B cell (primary cell): ENCODE results near the gene PPT1. TPM values are rescaled to one million over a fixed set of nuclear protein-coding genes. Genes with fewer than 3 reads are reported as not detected.

Source experiments
- ATAC-seq: fragments of 200-7000 bp; cut with Tn5 transposase; one replicate; pipeline ENCODE4 v1.10.0; 2021; ENCODE audit warnings: low read depth, mild to moderate bottlenecking, moderate number of reproducible peaks, moderate library complexity
- CTCF ChIA-PET: fragments of 350-600 bp; sonication (Branson Sonifier 250); formaldehyde crosslinking; loops from one replicate; lab custom pipeline; 2021; ENCODE audit warnings: antibody characterized with exemption, inconsistent platforms; lab: Charles Lee
- POLR2A ChIA-PET: fragments of 350-600 bp; sonication (Branson Sonifier 250); formaldehyde crosslinking; loops from one replicate; lab custom pipeline; 2021; ENCODE audit warnings: antibody characterized with exemption; lab: Charles Lee
- DNase-seq: peaks from one replicate; pipeline ENCODE4 v3.0.0; 2013
- H2AFZ ChIP-seq: 2 replicates; pipeline ENCODE4 v1.6.1; 2012; ENCODE audit warnings: mild to moderate bottlenecking, low read depth, low read length; ENCODE audit not compliant: insufficient read depth, poor library complexity, severe bottlenecking
- H3K27ac ChIP-seq, 2 donors: 1 replicate in 1 of 2; 2 replicates in 1 of 2; pipeline ENCODE4 v1.5.1; 2012 to 2013; ENCODE audit warnings: low read length in 2 of 2, mild to moderate bottlenecking in 2 of 2, moderate library complexity in 1 of 2
- H3K27me3 ChIP-seq, 4 experiments: fragments of 200-600 bp in 1 of 4; sonication (generic) in 1 of 4; replicated peaks in 1 of 4; 1 replicate in 2 of 4; 2 replicates in 2 of 4; pipeline versions ENCODE4 v1.6.1 to v1.7.0; 2013 to 2016; ENCODE audit warnings: low read length in 3 of 4, mild to moderate bottlenecking in 2 of 4, mixed read lengths in 1 of 4, moderate library complexity in 1 of 4; ENCODE audit not compliant: insufficient read depth in 4 of 4, control insufficient read depth in 3 of 4; ENCODE audit errors: control extremely low read depth in 1 of 4
- H3K36me3 ChIP-seq, 2 experiments: replicated peaks in 1 of 2; 1 replicate in 1 of 2; 2 replicates in 1 of 2; pipeline versions ENCODE4 v1.6.1 to v1.7.1; 2013; ENCODE audit warnings: low read length in 1 of 2; ENCODE audit not compliant: insufficient read depth in 2 of 2, control insufficient read depth in 1 of 2; ENCODE audit errors: control extremely low read depth in 1 of 2, extremely low read depth in 1 of 2
- H3K4me1 ChIP-seq, 2 donors: fragments of 200-600 bp in 1 of 2; sonication (generic) in 1 of 2; 1 replicate in 1 of 2; 2 replicates in 1 of 2; pipeline versions ENCODE4 v1.5.1 to v1.6.1; 2013 to 2017; ENCODE audit warnings: low read length in 2 of 2; ENCODE audit not compliant: control insufficient read depth in 2 of 2, insufficient read depth in 2 of 2
- H3K4me2 ChIP-seq: replicated peaks from 2 replicates; pipeline ENCODE3; 2012; ENCODE audit warnings: mild to moderate bottlenecking, low read depth, low read length; ENCODE audit not compliant: poor library complexity, severe bottlenecking
- H3K4me3 ChIP-seq, 5 experiments: fragments of 200-600 bp in 1 of 5; sonication (generic) in 1 of 5; 1 replicate in 3 of 5; 2 replicates in 2 of 5; pipeline versions ENCODE4 v1.5.1 to v1.7.0; 2011 to 2016; ENCODE audit warnings: low read length in 4 of 5, mild to moderate bottlenecking in 4 of 5, low read depth in 2 of 5, control low read depth in 1 of 5, moderate library complexity in 1 of 5; ENCODE audit not compliant: insufficient read depth in 1 of 5; ENCODE audit errors: control extremely low read depth in 1 of 5, extremely low read depth in 1 of 5
- H3K79me2 ChIP-seq: fragments of 200-600 bp; sonication (generic); one replicate; pipeline ENCODE4 v1.6.0; 2016; ENCODE audit warnings: low read length; ENCODE audit not compliant: control insufficient read depth, insufficient read depth
- H3K9ac ChIP-seq: fragments of 200-600 bp; sonication (generic); 2 replicates; pipeline ENCODE4 v1.6.1; 2017; ENCODE audit warnings: mild to moderate bottlenecking, low read length, moderate library complexity
- H3K9me3 ChIP-seq, 3 donors: one replicate each; pipeline versions ENCODE4 v1.6.1 to v1.7.1; 2013; ENCODE audit warnings: low read length in 2 of 3; ENCODE audit not compliant: control insufficient read depth in 2 of 3, insufficient read depth in 1 of 3; ENCODE audit errors: control extremely low read depth in 1 of 3
- H4K20me1 ChIP-seq: 2 replicates; pipeline ENCODE4 v1.6.0; 2012; ENCODE audit warnings: mild to moderate bottlenecking, low read length; ENCODE audit not compliant: insufficient read depth, control insufficient read depth, poor library complexity, severe bottlenecking
- H3K27ac Mint-ChIP-seq: one replicate; pipeline ENCODE4 v1.8.0; 2021; ENCODE audit warnings: mixed read lengths
- H3K27me3 Mint-ChIP-seq: one replicate; pipeline ENCODE4 v1.8.0; 2021; ENCODE audit warnings: mixed read lengths
- H3K4me1 Mint-ChIP-seq: one replicate; pipeline ENCODE4 v1.8.0; 2021; ENCODE audit warnings: mixed read lengths
- H3K4me3 Mint-ChIP-seq: one replicate; pipeline ENCODE4 v1.8.0; 2021; ENCODE audit warnings: mixed read lengths
- H3K9me3 Mint-ChIP-seq: one replicate; pipeline ENCODE4 v1.8.0; 2022; ENCODE audit warnings: mixed read lengths; ENCODE audit not compliant: insufficient read depth
- EZH2 ChIP-seq: IDR thresholded peaks from 2 replicates; pipeline ENCODE4 v1.6.1; 2012; ENCODE audit warnings: borderline replicate concordance, low read depth, mild to moderate bottlenecking, moderate library complexity, low read length; ENCODE audit not compliant: insufficient read depth, poor library complexity, severe bottlenecking
- WGBS: methylation state at CpG from one replicate; pipeline ENCODE4 v1.1.5; 2013; ENCODE audit warnings: missing lambda C conversion rate; ENCODE audit not compliant: insufficient coverage; 5-methylcytosine and 5-hydroxymethylcytosine counted together
- intact Hi-C: fragments of 100-400 bp; cut with micrococcal nuclease; formaldehyde crosslinking; loops from one replicate; pipeline ENCODE4 v1.10.0; 2022
- polyA plus RNA-seq: library from polyadenylated mRNA; depleted of rRNA; stranded (reverse); fragments of >200 nt; gene quantifications from 2 replicates; pipeline ENCODE4 v1.2.3, GENCODE V29; 2012
- total RNA-seq, 2 donors: library from RNA; stranded (reverse); fragments of 120-200 nt in 1 of 2; gene quantifications; 1 replicate in 1 of 2; 2 replicates in 1 of 2; pipeline versions ENCODE4 v1.2.3 to v1.2.4, GENCODE V29; 2013 to 2022
- TF ChIP-seq, protein P1 (sequence below): fragments of 200-600 bp; IDR thresholded peaks from one replicate; pipeline ENCODE4 v1.8.0; 2022; ENCODE audit warnings: antibody characterized with exemption, mild to moderate bottlenecking

The PPT1 gene
- total and polyA plus RNA-seq, 2 donors (not counting 1 experiment from before 2014, with no cell fraction given), result 10.4 to 38.2 TPM

DNA sequence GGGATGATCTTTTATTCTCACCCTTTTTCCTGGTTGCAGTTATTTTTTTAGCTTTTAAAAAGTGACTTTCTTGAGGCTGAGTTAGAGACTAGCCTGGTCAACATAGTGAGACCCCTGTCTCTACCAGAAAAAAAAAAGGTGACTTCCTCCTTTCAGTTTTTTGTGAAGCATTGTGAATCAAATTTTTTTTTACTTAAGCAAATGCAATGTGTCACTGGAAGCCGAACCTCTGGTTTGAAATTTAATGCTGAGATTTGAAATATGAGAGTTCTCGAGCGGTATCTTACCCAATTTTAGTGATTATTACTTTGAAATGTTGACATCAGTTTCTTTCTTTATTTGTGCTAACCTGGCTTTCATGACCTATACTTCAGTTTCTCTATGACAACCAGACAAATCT is 52.9 kb downstream of the PPT1 start:
- peak overlapping the region in 1 of 2 donors; percentile 82 for H3K27ac ChIP-seq
- no peaks in the 10 kb centered on the region for H3K9me3 ChIP-seq
- peak overlapping the region; percentile 89 for H3K4me2 ChIP-seq
- H3K79me2 ChIP-seq, result peaks cover 86% of the 10 kb centered on the region
- peaks cover 76% of the 10 kb centered on the region in 2 donors for H3K4me1 ChIP-seq
- ChIA-PET CTCF (no interaction called here), POLR2A (no interaction called here)
- peaks cover 71% of the 10 kb centered on the region for H4K20me1 ChIP-seq
- H3K4me1 Mint-ChIP-seq, result peaks cover 76% of the 10 kb centered on the region
- TF ChIP-seq EZH2, result no peak
- TF ChIP-seq, protein P1, sequence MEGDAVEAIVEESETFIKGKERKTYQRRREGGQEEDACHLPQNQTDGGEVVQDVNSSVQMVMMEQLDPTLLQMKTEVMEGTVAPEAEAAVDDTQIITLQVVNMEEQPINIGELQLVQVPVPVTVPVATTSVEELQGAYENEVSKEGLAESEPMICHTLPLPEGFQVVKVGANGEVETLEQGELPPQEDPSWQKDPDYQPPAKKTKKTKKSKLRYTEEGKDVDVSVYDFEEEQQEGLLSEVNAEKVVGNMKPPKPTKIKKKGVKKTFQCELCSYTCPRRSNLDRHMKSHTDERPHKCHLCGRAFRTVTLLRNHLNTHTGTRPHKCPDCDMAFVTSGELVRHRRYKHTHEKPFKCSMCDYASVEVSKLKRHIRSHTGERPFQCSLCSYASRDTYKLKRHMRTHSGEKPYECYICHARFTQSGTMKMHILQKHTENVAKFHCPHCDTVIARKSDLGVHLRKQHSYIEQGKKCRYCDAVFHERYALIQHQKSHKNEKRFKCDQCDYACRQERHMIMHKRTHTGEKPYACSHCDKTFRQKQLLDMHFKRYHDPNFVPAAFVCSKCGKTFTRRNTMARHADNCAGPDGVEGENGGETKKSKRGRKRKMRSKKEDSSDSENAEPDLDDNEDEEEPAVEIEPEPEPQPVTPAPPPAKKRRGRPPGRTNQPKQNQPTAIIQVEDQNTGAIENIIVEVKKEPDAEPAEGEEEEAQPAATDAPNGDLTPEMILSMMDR, result no peak
- no peaks in the 10 kb centered on the region for H3K27me3 ChIP-seq
- peak overlapping the region in 2 of 5 experiments; percentile 11 to 19 for H3K4me3 ChIP-seq
- H3K36me3 ChIP-seq, result peaks cover 6 to 30% of the 10 kb centered on the region in 2 experiments
- H2AFZ ChIP-seq, result no peak overlapping the region
- no peaks in the 10 kb centered on the region for H3K27me3 Mint-ChIP-seq
- H3K4me3 Mint-ChIP-seq, result peak overlapping the region; percentile 74
- WGBS, result no CpG with 5 or more reads among the region's 3 CpGs
- intact Hi-C loops, result loop anchor here (5.0 kb wide), 1 partner anchor 663 kb away; no protein-coding TSS in a partner anchor
- no peak for DNase-seq
- ATAC-seq, result no peak
- peak overlapping the region; percentile 4 for H3K9ac ChIP-seq
- peak overlapping the region; percentile 76 for H3K27ac Mint-ChIP-seq
- H3K9me3 Mint-ChIP-seq, result no peaks in the 10 kb centered on the region

DNA sequence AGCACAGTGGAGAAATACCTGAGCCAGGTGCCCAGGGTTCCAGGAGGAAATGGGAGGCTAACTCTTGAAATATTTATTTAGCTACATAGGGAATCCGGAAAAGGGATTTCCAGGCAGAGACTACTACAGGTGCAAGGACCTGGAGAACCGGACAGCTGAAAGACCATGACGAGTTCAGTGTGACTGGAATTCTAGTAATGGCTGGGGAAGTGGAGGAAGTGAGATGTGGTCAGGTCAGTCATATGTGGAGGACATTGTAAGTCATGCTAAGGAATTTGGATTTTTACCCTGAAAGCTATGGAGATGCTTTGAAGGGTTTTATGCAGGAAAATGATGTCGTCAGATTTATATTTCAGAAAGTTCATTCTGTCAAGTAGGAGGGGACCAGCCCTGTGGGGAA is 54.7 kb downstream of the PPT1 start:
- peaks cover 76 to 78% of the 10 kb centered on the region in 2 donors for H3K4me1 ChIP-seq
- H3K9ac ChIP-seq, result peak overlapping the region; percentile 38
- CTCF ChIA-PET, result interaction anchor here (1.0 to 2.1 kb wide), 3 partner anchors 10 to 71 kb away, joined by 3 to 9 read pairs (median 5); no protein-coding TSS in a partner anchor
- H3K27ac Mint-ChIP-seq, result peak overlapping the region; percentile 72
- H3K4me2 ChIP-seq, result peak overlapping the region; percentile 89
- H3K4me3 Mint-ChIP-seq, result peak overlapping the region; percentile 65
- POLR2A ChIA-PET, result no interaction called here
- H3K27ac ChIP-seq, result peak overlapping the region in 1 of 2 donors; percentile 82
- ATAC-seq (no peak), DNase-seq (no peak)
- no peaks in the 10 kb centered on the region for H3K27me3 Mint-ChIP-seq
- H3K36me3 ChIP-seq, result peaks cover 0 to 20% of the 10 kb centered on the region in 2 experiments
- H3K4me3 ChIP-seq, result peak overlapping the region; percentile 43 to 100 (median 89)
- no peak overlapping the region for H2AFZ ChIP-seq
- H4K20me1 ChIP-seq, result peaks cover 56% of the 10 kb centered on the region
- H3K9me3 Mint-ChIP-seq, result no peaks in the 10 kb centered on the region
- peaks cover 74% of the 10 kb centered on the region for H3K4me1 Mint-ChIP-seq
- H3K27me3 ChIP-seq, result no peaks in the 10 kb centered on the region
- 59% methylated on average over 3 of the region's 4 CpGs for WGBS
- no peak for TF ChIP-seq EZH2
- TF ChIP-seq, protein P1, result no peak
- peaks cover 69% of the 10 kb centered on the region for H3K79me2 ChIP-seq
- intact Hi-C loops, result loop anchor here (5.0 kb wide), 1 partner anchor 665 kb away; no protein-coding TSS in a partner anchor
- no peaks in the 10 kb centered on the region for H3K9me3 ChIP-seq
